Measurements from ENCODE around the gene CLCA4.

DNA sequence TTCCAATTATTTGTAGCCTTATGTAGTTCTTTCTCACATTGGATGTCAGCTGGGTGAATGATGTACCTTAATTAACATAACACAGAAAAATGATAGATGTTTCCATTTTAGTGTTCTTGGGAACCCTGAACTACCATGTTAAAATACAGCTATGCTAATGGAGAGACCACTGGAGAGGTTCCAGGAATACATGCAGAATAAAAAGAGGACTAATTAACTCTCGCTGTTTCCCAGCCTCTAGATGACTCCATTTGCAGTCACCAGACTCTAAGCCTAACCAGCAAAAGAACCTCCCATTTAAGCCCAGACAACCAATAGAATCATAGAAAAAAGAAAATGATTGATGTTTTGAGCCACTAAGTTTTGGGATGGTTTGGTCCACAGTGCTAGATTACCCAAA is 36.2 kb downstream of the CLCA4 start:
- TF ChIP-seq, protein P1, sequence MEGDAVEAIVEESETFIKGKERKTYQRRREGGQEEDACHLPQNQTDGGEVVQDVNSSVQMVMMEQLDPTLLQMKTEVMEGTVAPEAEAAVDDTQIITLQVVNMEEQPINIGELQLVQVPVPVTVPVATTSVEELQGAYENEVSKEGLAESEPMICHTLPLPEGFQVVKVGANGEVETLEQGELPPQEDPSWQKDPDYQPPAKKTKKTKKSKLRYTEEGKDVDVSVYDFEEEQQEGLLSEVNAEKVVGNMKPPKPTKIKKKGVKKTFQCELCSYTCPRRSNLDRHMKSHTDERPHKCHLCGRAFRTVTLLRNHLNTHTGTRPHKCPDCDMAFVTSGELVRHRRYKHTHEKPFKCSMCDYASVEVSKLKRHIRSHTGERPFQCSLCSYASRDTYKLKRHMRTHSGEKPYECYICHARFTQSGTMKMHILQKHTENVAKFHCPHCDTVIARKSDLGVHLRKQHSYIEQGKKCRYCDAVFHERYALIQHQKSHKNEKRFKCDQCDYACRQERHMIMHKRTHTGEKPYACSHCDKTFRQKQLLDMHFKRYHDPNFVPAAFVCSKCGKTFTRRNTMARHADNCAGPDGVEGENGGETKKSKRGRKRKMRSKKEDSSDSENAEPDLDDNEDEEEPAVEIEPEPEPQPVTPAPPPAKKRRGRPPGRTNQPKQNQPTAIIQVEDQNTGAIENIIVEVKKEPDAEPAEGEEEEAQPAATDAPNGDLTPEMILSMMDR (IDR thresholded peaks at IDR 0.05; ENCODE audit: low read depth, low read length): no peak
- TF ChIP-seq EZH2phosphoT487 (IDR thresholded peaks at IDR 0.05; ENCODE audit: low read depth): no peak

Measured in OCI-LY3 (cell line).